ENCODE measurements around the gene POC1B.

GRCh38 chr12:89424389-89424788, 101.5 kb downstream of the POC1B start:
- TF ChIP-seq CTCF (conservative IDR thresholded peaks at IDR 0.05) (no peak), EZH2 (IDR thresholded peaks at IDR 0.05; ENCODE audit: low read depth) (no peak)
